K562 (cell line): ENCODE data around the gene NR5A2. TPM values are rescaled to one million over a fixed set of nuclear protein-coding genes. Genes with fewer than 3 reads are reported as not detected.

Experiments
- ATAC-seq: fragments of 200-7000 bp; cut with Tn5 transposase; 3 replicates; pipeline ENCODE4 v1.9.1; 2020; ENCODE audit warnings: moderate library complexity
- BruUV-seq: library from RNA; stranded (reverse); fragments of 400-500 nt; replicated peaks from 2 replicates; lab custom pipeline; 2021; lab: Mats Ljungman, UMichigan
- CTCF ChIA-PET: fragments of 300-600 bp; formaldehyde crosslinking; extraction: SDS; loops from one replicate; lab custom pipeline; 2021; ENCODE audit warnings: low intra/inter-chr PET ratio; lab: Yijun Ruan, JAX
- POLR2A ChIA-PET: fragments of 300-600, 350-650 bp; sonication (Branson Sonifier 250); formaldehyde crosslinking; extraction: SDS; loops from one replicate; lab custom pipeline; 2021; ENCODE audit warnings: antibody characterized with exemption, inconsistent platforms; lab: Yijun Ruan, JAX
- DNase-seq, 4 experiments: peaks; one replicate each; pipeline versions ENCODE4 v3.0.0 to v3.0.0-alpha.2; 2011 to 2018; ENCODE audit warnings: low spot score in 3 of 4, mixed read lengths in 3 of 4; ENCODE audit errors: extremely low read depth in 1 of 4
- FAIRE-seq: peaks from 2 replicates; lab custom pipeline; 2011; peaks lifted over from hg19 to GRCh38; lab: Jason Lieb, UNC
- H2AFZ ChIP-seq: 2 replicates; pipeline ENCODE4 v1.6.0; 2011; ENCODE audit warnings: low read depth, low read length, control low read depth, inconsistent platforms
- H3K27ac ChIP-seq: fragments of 200-600 bp; 3 replicates; pipeline ENCODE4 v1.8.0; 2011; ENCODE audit warnings: low read depth, mild to moderate bottlenecking, control low read depth, inconsistent platforms, low read length, moderate library complexity, mixed read lengths; ENCODE audit errors: extremely low read depth
- H3K27me3 ChIP-seq, 2 experiments: fragments of 300-600 bp in 1 of 2; 2 replicates in 1 of 2; 3 replicates in 1 of 2; pipeline versions ENCODE4 v1.6.0 to v1.8.0; 2011; ENCODE audit warnings: inconsistent platforms in 2 of 2, low read length in 2 of 2, mild to moderate bottlenecking in 1 of 2, mixed read lengths in 1 of 2, moderate library complexity in 1 of 2; ENCODE audit not compliant: control insufficient read depth in 2 of 2, insufficient read depth in 2 of 2
- H3K36me3 ChIP-seq: fragments of 300-600 bp; 3 replicates; pipeline ENCODE4 v1.8.0; 2011; ENCODE audit warnings: mild to moderate bottlenecking, low read length, inconsistent platforms; ENCODE audit not compliant: control insufficient read depth, insufficient read depth
- H3K4me1 ChIP-seq, 2 experiments: fragments of 200-600 bp in 1 of 2; replicated peaks in 1 of 2; 2 replicates in 1 of 2; 3 replicates in 1 of 2; pipeline versions ENCODE4 v1.5.1 to v1.8.0; 2011; ENCODE audit warnings: inconsistent platforms in 2 of 2, low read length in 2 of 2, mild to moderate bottlenecking in 1 of 2, mixed read lengths in 1 of 2, moderate library complexity in 1 of 2; ENCODE audit not compliant: control insufficient read depth in 2 of 2, insufficient read depth in 2 of 2
- H3K4me2 ChIP-seq: 2 replicates; pipeline ENCODE4 v1.6.1; 2011; ENCODE audit warnings: low read length, control low read depth, inconsistent platforms, mixed read lengths; ENCODE audit not compliant: insufficient read depth
- H3K4me3 ChIP-seq: fragments of 200-600 bp; sonication (generic), shearing (Covaris generic); 2 replicates; pipeline ENCODE4 v1.5.1; 2016; ENCODE audit warnings: control low read depth, inconsistent platforms
- H3K79me2 ChIP-seq: fragments of 200-600 bp; 3 replicates; pipeline ENCODE4 v1.8.0; 2011; ENCODE audit warnings: low read length, inconsistent platforms; ENCODE audit not compliant: control insufficient read depth, insufficient read depth
- H3K9ac ChIP-seq, 2 experiments: 2 replicates each; pipeline versions ENCODE4 v1.6.0 to v1.6.1; 2011; ENCODE audit warnings: low read depth in 2 of 2, low read length in 2 of 2, control low read depth in 1 of 2, inconsistent platforms in 1 of 2, mild to moderate bottlenecking in 1 of 2, mixed read lengths in 1 of 2; ENCODE audit not compliant: insufficient read depth in 1 of 2
- H3K9me1 ChIP-seq: one replicate; pipeline ENCODE4 v1.6.0; 2011; ENCODE audit warnings: inconsistent platforms, mild to moderate bottlenecking, low read length, moderate library complexity; ENCODE audit not compliant: control insufficient read depth, insufficient read depth
- H3K9me3 ChIP-seq: replicated peaks from 2 replicates; pipeline ENCODE4 v1.5.1; 2011; ENCODE audit warnings: low read depth, low read length, inconsistent platforms; ENCODE audit not compliant: control insufficient read depth, insufficient read depth
- H4K20me1 ChIP-seq: replicated peaks from 2 replicates; pipeline ENCODE4 v1.6.1; 2011; ENCODE audit warnings: low read length, inconsistent platforms, mixed read lengths; ENCODE audit not compliant: control insufficient read depth, insufficient read depth
- KAT7 ChIP-seq: sonication (generic); formaldehyde crosslinking; IDR thresholded peaks from 2 replicates; pipeline ENCODE4 v1.8.0; 2022; ENCODE audit warnings: missing genetic modification reagents, mild to moderate bottlenecking, borderline replicate concordance
- MTA1 ChIP-seq: fragments of 450-650 bp; IDR thresholded peaks from 2 replicates; pipeline ENCODE4 v1.6.1; 2017; ENCODE audit warnings: borderline replicate concordance
- NFIC ChIP-seq: fragments of 450-650 bp; IDR thresholded peaks from 2 replicates; pipeline ENCODE4 v1.6.1; 2017; ENCODE audit warnings: mild to moderate bottlenecking, inconsistent platforms
- TFAM ChIP-seq: fragments of 250-450 bp; sonication (Bioruptor Pico); conservative IDR thresholded peaks from 2 replicates; pipeline ENCODE4 v1.5.0; 2021; ENCODE audit warnings: mild to moderate bottlenecking, moderate library complexity
- WGBS: fragments of 100-300 bp; shearing (Covaris generic); methylation state at CpG from one replicate; pipeline ENCODE4 v1.1.6; 2016; ENCODE audit warnings: low coverage, mixed read lengths; ENCODE audit not compliant: insufficient coverage; ENCODE audit errors: missing lambda C conversion rate; 5-methylcytosine and 5-hydroxymethylcytosine counted together
- in situ Hi-C: fragments of 300-500 bp; cut with MboI; formaldehyde crosslinking; loops from 4 replicates; pipeline ENCODE4 v1.15.0; 2018; ENCODE audit warnings: inconsistent platforms, mixed read lengths
- intact Hi-C: fragments of 100-400 bp; cut with micrococcal nuclease; formaldehyde crosslinking; loops from 2 replicates; pipeline ENCODE4 v1.14.2; 2022
- polyA plus RNA-seq, 8 experiments: library from polyadenylated mRNA; depleted of rRNA in 4 of 8; stranded (reverse) in 5 of 8; unstranded in 3 of 8; fragments of >200 nt; fragmentation: Nextera tagmentation in 2 of 8; fragmentation: Illumina TruSeq in 1 of 8; extraction: Ambion mirVana in 2 of 8; extraction: Trizol in 1 of 8; gene quantifications; 2 replicates each; pipeline versions ENCODE4 v1.2.1 to v1.2.3, GENCODE V29; 2011 to 2014; ENCODE audit warnings: inconsistent platforms in 1 of 8, missing spikeins in 1 of 8
- total RNA-seq, 7 experiments: library from RNA; depleted of rRNA in 6 of 7; stranded (reverse); fragments of >200 nt in 6 of 7; fragmentation: Illumina TruSeq in 2 of 7; extraction: Trizol in 2 of 7; gene quantifications; 2 replicates each; pipeline versions ENCODE4 v1.2.1 to v1.2.3, GENCODE V29; 2011 to 2021; ENCODE audit warnings: low replicate concordance in 1 of 7

The NR5A2 gene
- total and polyA plus RNA-seq, 9 of the 15 experiments (the other 6 are each of a cell fraction or from before 2014, with no cell fraction given): 0.13 to 0.40 (median 0.29) TPM

DNA sequence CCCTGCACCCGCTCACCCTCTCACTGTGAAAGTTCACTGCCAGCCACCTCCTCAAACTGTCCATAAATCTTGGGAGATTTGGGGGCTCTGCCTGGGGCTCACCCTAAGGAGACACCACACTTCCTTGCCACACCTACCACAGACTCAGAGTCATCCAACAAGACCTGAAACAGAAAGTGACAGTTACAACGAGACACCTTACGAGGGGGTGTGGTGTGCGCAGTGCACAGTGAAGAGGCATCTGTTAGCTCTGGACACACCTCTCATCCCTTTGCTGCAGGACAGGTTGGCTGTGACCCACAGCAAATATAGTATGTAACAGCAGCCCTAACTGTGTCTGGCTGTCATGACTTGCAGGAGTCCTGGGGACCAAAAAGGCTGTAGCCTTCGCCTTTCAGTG, 190.2 kb downstream of the NR5A2 start (continued):
- TF ChIP-seq KAT7 (CRISPR knock-in tag): no peak
- no peak for TF ChIP-seq TFAM (CRISPR knock-in tag)

DNA sequence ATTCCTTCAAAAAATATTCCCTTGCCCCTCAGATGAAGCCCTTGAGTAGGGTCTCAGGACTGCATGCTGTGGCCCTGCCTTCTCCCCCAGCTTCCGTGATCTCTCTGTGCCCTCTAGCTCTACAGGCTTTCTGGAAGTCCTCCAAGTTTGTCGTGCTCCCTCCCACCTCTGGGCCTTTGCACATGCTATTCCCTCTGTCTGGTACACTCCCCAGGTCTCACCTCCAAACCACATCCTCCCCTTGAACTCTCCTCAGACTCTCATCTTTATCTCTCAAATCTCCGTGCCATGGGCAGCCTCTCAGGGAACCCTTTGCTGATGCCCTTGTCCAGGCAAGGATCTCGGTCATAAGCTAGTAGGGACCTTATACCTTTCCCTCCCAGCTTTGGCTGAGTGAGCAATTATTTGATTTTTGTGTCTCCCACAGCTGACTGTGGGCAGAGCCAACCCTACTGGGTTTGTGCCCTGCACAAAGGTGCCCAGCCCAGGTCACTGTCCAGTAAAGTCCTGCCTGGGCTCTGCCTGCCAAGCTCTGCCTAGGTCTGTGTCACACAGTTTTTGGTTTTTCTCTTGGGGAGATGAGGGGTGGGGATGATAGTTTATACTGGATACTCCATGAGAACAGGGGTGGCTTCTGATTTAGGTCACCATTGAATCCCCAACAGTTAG, 194.2 kb downstream of the NR5A2 start:
- ChIA-PET POLR2A (interaction anchor here (1.3 to 3.3 kb wide), 2 partner anchors 10 to 14 kb away, joined by 5 to 17 read pairs; no protein-coding TSS in a partner anchor), CTCF (no interaction called here)
- no peaks in the 10 kb centered on the region for H3K9me1 ChIP-seq
- no TSS peak for BruUV-seq
- FAIRE-seq: no peak
- no peak overlapping the region for H3K27ac ChIP-seq
- WGBS: 19% methylated on average over 4 of the region's 4 CpGs
- H3K36me3 ChIP-seq: no peaks in the 10 kb centered on the region
- H4K20me1 ChIP-seq: no peaks in the 10 kb centered on the region
- H3K4me2 ChIP-seq: no peak overlapping the region
- no peak overlapping the region for H3K9ac ChIP-seq
- intact Hi-C loops (no loop called here), in situ Hi-C loops (no loop called here)
- H2AFZ ChIP-seq: no peak overlapping the region
- H3K4me3 ChIP-seq: no peak overlapping the region
- H3K9me3 ChIP-seq: no peaks in the 10 kb centered on the region
- DNase-seq: no peak
- TF ChIP-seq NFIC: 0 out of 2 replicates have a peak, but pooled peaks have one; percentile 40
- no peak for TF ChIP-seq MTA1
- H3K79me2 ChIP-seq: no peaks in the 10 kb centered on the region
- no peak for ATAC-seq
- H3K4me1 ChIP-seq: peaks cover 0 to 9% of the 10 kb centered on the region in 2 experiments; a peak in 2 of 5 replicates
- H3K27me3 ChIP-seq: peaks cover 3 to 8% of the 10 kb centered on the region in 2 experiments; a peak in 2 of 5 replicates
